DND-41 (cell line): ENCODE data around the gene PHF20.

ENCODE experiments used
- CTCF ChIP-seq: IDR thresholded peaks from 2 replicates; pipeline ENCODE4 v1.5.1; 2012; ENCODE audit warnings: borderline replicate concordance, low read length, moderate library complexity, mild to moderate bottlenecking; ENCODE audit not compliant: poor library complexity, severe bottlenecking; ENCODE audit errors: extremely low read depth
- EZH2 ChIP-seq: IDR thresholded peaks from 3 replicates; pipeline ENCODE4 v1.6.1; 2012; ENCODE audit warnings: borderline replicate concordance, low read depth, mild to moderate bottlenecking, moderate library complexity, low read length, inconsistent platforms; ENCODE audit not compliant: severe bottlenecking

- TF ChIP-seq EZH2: no peak
- no peak for TF ChIP-seq CTCF
Measured at GRCh38 chr20:35839904-35840303, 68.1 kb downstream of the PHF20 start.
